Measurements from ENCODE around the gene NPPA. TPM values are rescaled to one million over a fixed set of nuclear protein-coding genes. Genes with fewer than 3 reads are reported as not detected.
"Not testable (repeated sequence)": the region's sequence is repeated elsewhere in the genome, so short reads cannot be mapped to it uniquely, and the experiment has no call there.

The NPPA gene
- polyA plus RNA-seq (2011; rRNA removed) (not detected in 2 replicates), polyA minus RNA-seq (2011; rRNA and poly(A)+ RNA removed) (not detected in 2 replicates)

GRCh38 chr1:11847667-11848372, at the start of gene NPPA:
TSS of gene NPPA (minus strand) at chr1:11847783. CDS start at chr1:11847684, 99 bp downstream.
- Histone ChIP-seq H3K9me3 (ENCODE audit: control insufficient read depth, insufficient read depth, low read length) (no peaks in the 10 kb centered on the region; the same call in 1 of the 2 replicates), H3K27ac (ENCODE audit: low read depth, low read length) (peak within 1 kb of the TSS; percentile 21), H3K27me3 (ENCODE audit: control insufficient read depth, insufficient read depth, low read length) (peaks cover 2% of the 10 kb centered on the region), H3K4me3 (ENCODE audit: low read depth, low read length) (no peak within 1 kb of the TSS)
- TF ChIP-seq, protein P1, sequence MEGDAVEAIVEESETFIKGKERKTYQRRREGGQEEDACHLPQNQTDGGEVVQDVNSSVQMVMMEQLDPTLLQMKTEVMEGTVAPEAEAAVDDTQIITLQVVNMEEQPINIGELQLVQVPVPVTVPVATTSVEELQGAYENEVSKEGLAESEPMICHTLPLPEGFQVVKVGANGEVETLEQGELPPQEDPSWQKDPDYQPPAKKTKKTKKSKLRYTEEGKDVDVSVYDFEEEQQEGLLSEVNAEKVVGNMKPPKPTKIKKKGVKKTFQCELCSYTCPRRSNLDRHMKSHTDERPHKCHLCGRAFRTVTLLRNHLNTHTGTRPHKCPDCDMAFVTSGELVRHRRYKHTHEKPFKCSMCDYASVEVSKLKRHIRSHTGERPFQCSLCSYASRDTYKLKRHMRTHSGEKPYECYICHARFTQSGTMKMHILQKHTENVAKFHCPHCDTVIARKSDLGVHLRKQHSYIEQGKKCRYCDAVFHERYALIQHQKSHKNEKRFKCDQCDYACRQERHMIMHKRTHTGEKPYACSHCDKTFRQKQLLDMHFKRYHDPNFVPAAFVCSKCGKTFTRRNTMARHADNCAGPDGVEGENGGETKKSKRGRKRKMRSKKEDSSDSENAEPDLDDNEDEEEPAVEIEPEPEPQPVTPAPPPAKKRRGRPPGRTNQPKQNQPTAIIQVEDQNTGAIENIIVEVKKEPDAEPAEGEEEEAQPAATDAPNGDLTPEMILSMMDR (IDR thresholded peaks at IDR 0.05; ENCODE audit: low read depth, low read length): no peak
- POLR2A ChIA-PET: interaction anchor here (1.2 kb wide), 1 partner anchor 60 kb away, joined by 7 read pairs; no protein-coding TSS in a partner anchor
- no peak for DNase-seq (ENCODE audit: low read depth, low spot score)
- CTCF ChIA-PET: interaction anchor here (0.9 to 1.1 kb wide), 3 partner anchors 8 to 60 kb away, joined by 3 to 5 read pairs (median 4); no protein-coding TSS in a partner anchor

GRCh38 chr1:11894501-11894900, 46.9 kb upstream of the NPPA start:
- CTCF ChIA-PET: interaction anchor here (0.6 to 3.3 kb wide), 4 partner anchors 25 to 61 kb away, joined by 3 to 19 read pairs (median 4); no protein-coding TSS in a partner anchor
- H3K27ac ChIP-seq (ENCODE audit: low read depth, low read length); DNase-seq (ENCODE audit: low read depth, low spot score); POLR2A ChIA-PET; H3K9me3 ChIP-seq (ENCODE audit: control insufficient read depth, insufficient read depth, low read length); H3K4me3 ChIP-seq (ENCODE audit: low read depth, low read length): not testable (repeated sequence)
- H3K27me3 ChIP-seq (ENCODE audit: control insufficient read depth, insufficient read depth, low read length): peaks cover 35% of the 10 kb centered on the region

DNA sequence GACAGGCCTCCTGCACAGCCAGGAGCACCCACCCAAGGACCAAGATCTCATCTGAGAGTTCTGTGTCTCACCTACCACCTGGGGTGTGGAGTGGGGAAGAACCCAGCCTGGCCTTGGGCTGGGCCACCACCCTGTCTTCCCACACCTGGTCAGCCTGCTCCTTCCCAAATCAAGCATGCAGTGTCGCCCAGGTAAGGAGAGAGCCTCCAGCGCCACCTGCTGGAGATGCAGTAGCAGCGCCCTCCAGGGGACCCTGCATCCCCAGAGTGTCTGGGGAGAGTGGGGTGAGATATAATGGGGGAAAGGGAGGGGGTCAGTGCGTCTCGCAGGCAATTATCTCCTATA, 46.3 kb upstream of the NPPA start:
- POLR2A ChIA-PET: no interaction called here

GRCh38 chr1:11891433-11892186, 44.0 kb upstream of the NPPA start:
- H3K27ac ChIP-seq (ENCODE audit: low read depth, low read length): no peak overlapping the region
- ChIA-PET POLR2A (interaction anchor here (0.7 kb wide), 1 partner anchor 14 kb away, joined by 3 read pairs; no protein-coding TSS in a partner anchor), CTCF (interaction anchor here (1.1 to 3.3 kb wide), 3 partner anchors 9 to 53 kb away, joined by 3 to 19 read pairs (median 3); no protein-coding TSS in a partner anchor)
- no peaks in the 10 kb centered on the region; the same call in 1 of the 2 replicates for H3K9me3 ChIP-seq (ENCODE audit: control insufficient read depth, insufficient read depth, low read length)
- no peak for DNase-seq (ENCODE audit: low read depth, low spot score)
- TF ChIP-seq, protein P1 (IDR thresholded peaks at IDR 0.05; ENCODE audit: low read depth, low read length): no peak
- H3K4me3 ChIP-seq (ENCODE audit: low read depth, low read length): no peak overlapping the region
- H3K27me3 ChIP-seq (ENCODE audit: control insufficient read depth, insufficient read depth, low read length): peaks cover 31% of the 10 kb centered on the region

More for the DNA sequence above, 46.3 kb upstream of the NPPA start:
- Histone ChIP-seq H3K4me3 (ENCODE audit: low read depth, low read length) (no peak overlapping the region), H3K27me3 (ENCODE audit: control insufficient read depth, insufficient read depth, low read length) (peaks cover 33% of the 10 kb centered on the region), H3K9me3 (ENCODE audit: control insufficient read depth, insufficient read depth, low read length) (no peaks in the 10 kb centered on the region; the same call in 1 of the 2 replicates), H3K27ac (ENCODE audit: low read depth, low read length) (no peak overlapping the region)
- no peak for DNase-seq (ENCODE audit: low read depth, low spot score)
- TF ChIP-seq, protein P1 (IDR thresholded peaks at IDR 0.05; ENCODE audit: low read depth, low read length): peak; percentile 93
- CTCF ChIA-PET: interaction anchor here (0.6 to 3.3 kb wide), 4 partner anchors 25 to 60 kb away, joined by 3 to 19 read pairs (median 4); no protein-coding TSS in a partner anchor

DNA sequence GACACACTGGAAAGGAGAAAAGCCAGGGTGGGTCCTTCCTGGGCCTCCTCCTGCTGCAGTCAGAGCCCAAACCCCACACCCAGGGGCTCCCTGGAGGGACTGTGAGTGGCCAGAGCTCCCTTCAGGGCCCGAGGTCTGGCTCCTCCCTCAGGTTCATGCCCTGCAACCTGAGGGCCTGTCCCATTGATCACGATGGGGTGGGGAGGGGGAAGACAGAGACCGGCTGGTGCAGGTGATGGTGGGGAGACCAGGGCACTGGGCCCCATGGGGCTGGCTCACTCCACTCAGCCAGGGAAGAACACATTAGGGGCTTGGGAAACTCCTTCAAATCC, 41.3 kb upstream of the NPPA start:
- TF ChIP-seq, protein P1 (IDR thresholded peaks at IDR 0.05; ENCODE audit: low read depth, low read length): no peak
- POLR2A ChIA-PET: no interaction called here
- CTCF ChIA-PET: no interaction called here
- no peak for DNase-seq (ENCODE audit: low read depth, low spot score)
- Histone ChIP-seq H3K27me3 (ENCODE audit: control insufficient read depth, insufficient read depth, low read length) (peaks cover 34% of the 10 kb centered on the region), H3K9me3 (ENCODE audit: control insufficient read depth, insufficient read depth, low read length) (no peaks in the 10 kb centered on the region; the same call in 1 of the 2 replicates), H3K4me3 (ENCODE audit: low read depth, low read length) (no peak overlapping the region), H3K27ac (ENCODE audit: low read depth, low read length) (no peak overlapping the region)

All from AG04450 (cell line).